Bronchial epithelial cell (primary cell): Measurements from ENCODE around the gene PLA2G2C. TPM values are rescaled to one million over a fixed set of nuclear protein-coding genes. Genes with fewer than 3 reads are reported as not detected.

Source experiments
- DNase-seq: peaks from one replicate; pipeline ENCODE4 v3.0.0-alpha.2; 2010; ENCODE audit warnings: low read depth
- FAIRE-seq: peaks from 2 replicates; lab custom pipeline; 2011; peaks lifted over from hg19 to GRCh38; lab: Jason Lieb, UNC
- H3K27me3 ChIP-seq: 2 replicates; pipeline ENCODE4 v1.5.1; 2011; ENCODE audit warnings: low read length; ENCODE audit not compliant: control insufficient read depth, insufficient read depth
- H3K36me3 ChIP-seq: 2 replicates; pipeline ENCODE4 v1.5.1; 2011; ENCODE audit warnings: low read length; ENCODE audit not compliant: control insufficient read depth, insufficient read depth
- H3K4me3 ChIP-seq: 2 replicates; pipeline ENCODE4 v1.5.1; 2011; ENCODE audit warnings: mild to moderate bottlenecking, low read depth, low read length, control low read depth
- total RNA-seq: library from RNA; depleted of rRNA; stranded (reverse); fragments of >200 nt; gene quantifications from 2 replicates; pipeline ENCODE4 v1.2.1, GENCODE V29; 2014
- TF ChIP-seq, protein P1 (sequence below): IDR thresholded peaks from 2 replicates; pipeline ENCODE4 v1.5.1; 2011; ENCODE audit warnings: mild to moderate bottlenecking, moderate library complexity, low read length, control low read depth, inconsistent platforms; ENCODE audit not compliant: insufficient read depth, severe bottlenecking

Gene PLA2G2C
- total RNA-seq, 1 donor from 2014 or later = not detected

DNA sequence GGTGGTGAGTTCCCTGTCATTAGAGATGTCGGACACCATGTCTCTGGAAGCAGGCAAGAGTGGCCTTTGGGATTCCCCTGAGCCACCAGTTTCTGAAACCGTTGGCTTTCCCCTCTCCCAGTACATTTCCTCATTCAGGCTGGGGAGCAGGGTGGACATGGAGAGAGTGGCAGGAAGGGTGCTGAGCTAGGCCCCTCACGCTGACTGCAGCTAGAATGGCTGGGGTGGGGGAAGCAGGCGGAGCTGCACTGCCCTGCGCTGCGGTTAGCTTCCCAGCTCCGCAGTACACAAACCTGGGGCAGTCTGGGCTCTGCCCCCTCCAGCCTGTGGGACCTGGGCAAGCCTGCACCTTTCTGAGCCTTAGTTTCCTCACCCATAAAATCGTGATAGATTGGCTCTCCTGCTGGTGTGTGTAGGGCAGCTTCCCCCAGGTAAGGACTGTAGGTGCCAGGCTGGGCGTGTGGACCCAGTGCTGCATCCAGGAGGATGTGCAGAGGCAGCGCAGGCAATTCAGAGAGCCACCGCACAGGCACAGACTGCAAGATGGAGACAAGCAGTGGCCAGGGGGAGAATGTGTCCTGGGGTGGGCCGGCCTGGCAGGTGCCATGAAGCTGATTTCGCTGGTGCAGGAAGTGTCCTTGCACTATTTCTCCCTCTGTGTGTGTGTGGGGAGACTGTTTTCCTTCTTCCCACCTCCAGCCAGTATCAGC lies 44.2 kb downstream of the PLA2G2C start:
- no peak for DNase-seq
- Histone ChIP-seq H3K4me3 (no peak overlapping the region), H3K27me3 (no peaks in the 10 kb centered on the region), H3K36me3 (no peaks in the 10 kb centered on the region)
- TF ChIP-seq, protein P1, sequence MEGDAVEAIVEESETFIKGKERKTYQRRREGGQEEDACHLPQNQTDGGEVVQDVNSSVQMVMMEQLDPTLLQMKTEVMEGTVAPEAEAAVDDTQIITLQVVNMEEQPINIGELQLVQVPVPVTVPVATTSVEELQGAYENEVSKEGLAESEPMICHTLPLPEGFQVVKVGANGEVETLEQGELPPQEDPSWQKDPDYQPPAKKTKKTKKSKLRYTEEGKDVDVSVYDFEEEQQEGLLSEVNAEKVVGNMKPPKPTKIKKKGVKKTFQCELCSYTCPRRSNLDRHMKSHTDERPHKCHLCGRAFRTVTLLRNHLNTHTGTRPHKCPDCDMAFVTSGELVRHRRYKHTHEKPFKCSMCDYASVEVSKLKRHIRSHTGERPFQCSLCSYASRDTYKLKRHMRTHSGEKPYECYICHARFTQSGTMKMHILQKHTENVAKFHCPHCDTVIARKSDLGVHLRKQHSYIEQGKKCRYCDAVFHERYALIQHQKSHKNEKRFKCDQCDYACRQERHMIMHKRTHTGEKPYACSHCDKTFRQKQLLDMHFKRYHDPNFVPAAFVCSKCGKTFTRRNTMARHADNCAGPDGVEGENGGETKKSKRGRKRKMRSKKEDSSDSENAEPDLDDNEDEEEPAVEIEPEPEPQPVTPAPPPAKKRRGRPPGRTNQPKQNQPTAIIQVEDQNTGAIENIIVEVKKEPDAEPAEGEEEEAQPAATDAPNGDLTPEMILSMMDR = no peak
- no peak for FAIRE-seq

DNA sequence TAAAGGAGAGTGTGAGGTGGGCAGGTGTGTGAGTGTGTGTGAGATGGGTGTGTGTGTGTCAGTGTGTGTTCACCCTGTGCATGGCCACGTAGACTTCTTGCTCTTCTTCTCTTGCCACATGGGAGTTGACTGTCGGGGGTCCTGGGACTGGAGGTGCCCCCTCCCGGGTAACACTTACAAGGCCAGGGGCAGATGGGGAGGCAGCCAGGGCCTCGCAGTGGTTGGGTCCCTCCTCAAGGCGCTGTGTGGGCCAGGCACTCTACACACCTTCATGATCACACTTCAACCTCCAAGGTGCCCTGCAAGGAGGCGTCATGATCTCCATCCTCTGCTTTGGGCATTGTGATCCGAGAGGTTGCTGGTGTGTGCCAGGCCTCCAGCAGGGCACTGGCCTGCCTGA lies 44.9 kb downstream of the PLA2G2C start:
- H3K27me3 ChIP-seq = no peaks in the 10 kb centered on the region
- TF ChIP-seq, protein P1 = no peak
- FAIRE-seq (peak; percentile 90), DNase-seq (no peak)
- H3K36me3 ChIP-seq = no peaks in the 10 kb centered on the region
- H3K4me3 ChIP-seq = no peak overlapping the region

DNA sequence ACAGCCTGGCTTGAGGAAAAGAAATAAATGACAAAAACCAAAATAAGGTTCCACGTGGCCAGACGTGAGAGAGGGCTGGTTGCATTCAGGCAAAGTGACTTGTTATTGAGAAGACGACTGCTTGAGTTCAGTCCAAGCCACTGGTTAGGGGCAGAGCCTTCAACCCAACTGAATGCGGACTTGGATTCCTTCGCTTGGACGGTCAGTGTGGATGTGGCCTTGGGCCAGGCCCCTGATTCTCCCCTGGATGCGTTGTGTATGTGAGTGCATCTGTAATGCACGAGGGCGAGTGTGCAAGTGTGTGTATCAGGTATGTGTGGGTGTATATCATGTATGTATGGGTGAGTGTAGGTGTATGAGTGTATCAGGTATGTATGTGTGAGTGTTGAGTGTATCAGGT lies 45.3 kb downstream of the PLA2G2C start:
- no peaks in the 10 kb centered on the region for H3K27me3 ChIP-seq
- TF ChIP-seq, protein P1 = no peak
- no peak overlapping the region for H3K4me3 ChIP-seq
- H3K36me3 ChIP-seq = no peaks in the 10 kb centered on the region
- no peak for FAIRE-seq
- DNase-seq = no peak

DNA sequence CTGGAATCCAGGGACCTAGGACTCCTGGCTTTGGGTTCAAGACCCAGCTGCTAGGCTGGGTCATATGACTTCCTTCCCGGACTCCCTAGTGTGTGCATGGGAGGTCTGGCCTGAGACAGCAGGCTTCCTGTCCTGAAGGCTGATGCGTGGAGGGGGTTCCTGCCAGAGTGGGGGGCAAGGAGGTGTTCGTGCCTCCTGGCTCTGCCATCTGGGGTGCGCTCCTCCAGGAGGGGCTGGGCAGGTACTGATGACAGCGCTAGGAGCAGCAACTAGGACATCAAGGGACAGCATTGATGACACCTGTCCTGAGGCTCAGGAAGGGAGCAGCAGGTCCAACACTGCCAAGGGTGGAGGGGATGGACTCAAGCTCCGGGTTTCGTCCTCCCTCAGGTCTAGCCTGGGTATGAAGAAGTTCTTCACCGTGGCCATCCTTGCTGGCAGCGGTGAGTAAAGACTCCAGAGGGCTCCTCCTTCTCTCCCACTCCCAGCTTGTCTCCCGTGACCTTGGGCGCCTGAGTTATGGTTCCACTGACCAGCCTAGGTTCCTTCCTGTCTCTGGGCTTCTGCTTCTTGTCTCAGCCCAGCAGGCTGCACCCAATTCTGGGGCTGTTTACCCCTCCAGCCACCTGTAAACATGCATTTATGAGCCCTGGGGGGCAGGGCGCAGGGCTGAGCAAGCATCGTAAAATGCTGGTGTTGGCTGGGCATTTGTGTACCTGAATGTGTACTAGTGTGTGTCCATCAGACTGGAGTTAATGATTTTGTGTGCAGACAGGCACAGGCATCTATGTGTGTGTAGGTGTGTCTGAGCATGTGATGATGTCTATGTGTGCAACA lies 46.3 kb downstream of the PLA2G2C start:
- Histone ChIP-seq H3K27me3 (no peaks in the 10 kb centered on the region), H3K36me3 (no peaks in the 10 kb centered on the region), H3K4me3 (no peak overlapping the region)
- DNase-seq = no peak
- FAIRE-seq = peak; percentile 66
- TF ChIP-seq, protein P1 = no peak

DNA sequence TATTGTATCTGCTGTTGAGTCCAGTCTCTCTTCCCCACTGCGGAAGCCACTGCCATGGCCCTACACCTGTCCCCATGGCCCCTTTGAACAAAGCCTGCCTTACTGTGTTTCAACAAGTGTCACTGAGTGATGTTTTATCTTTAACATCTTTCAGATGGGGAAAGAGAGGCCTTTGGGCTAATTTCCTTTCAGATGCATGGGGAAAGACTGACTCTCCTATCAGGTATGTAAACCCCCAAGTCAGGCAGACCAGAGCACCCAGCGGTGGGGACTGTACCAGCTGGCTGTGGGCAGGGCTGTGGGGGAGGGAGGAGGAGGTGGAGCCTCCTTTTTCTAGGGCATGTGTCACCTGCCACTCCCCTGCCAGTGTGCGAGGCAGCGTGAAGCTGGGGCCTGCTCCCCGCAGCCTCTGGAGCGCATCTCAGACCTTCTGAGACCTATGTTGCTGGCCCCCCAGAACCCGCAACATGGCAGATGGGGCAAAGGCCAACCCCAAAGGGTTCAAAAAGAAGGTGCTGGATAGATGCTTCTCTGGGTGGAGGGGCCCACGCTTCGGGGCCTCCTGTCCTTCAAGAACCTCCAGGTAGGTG lies 47.3 kb downstream of the PLA2G2C start, which contains the start of gene PLA2G2F:
Gene PLA2G2F, plus strand, starts transcription at position 363 of the 590 bp plus-strand sequence. Its CDS starts 105 bp downstream, at position 468.
- H3K36me3 ChIP-seq = no peaks in the 10 kb centered on the region
- DNase-seq = no peak
- TF ChIP-seq, protein P1 = no peak

More for the DNA sequence above, 47.3 kb downstream of the PLA2G2C start, which contains the start of gene PLA2G2F:
- FAIRE-seq = no peak
- H3K27me3 ChIP-seq = no peaks in the 10 kb centered on the region
- H3K4me3 ChIP-seq = no peak within 1 kb of the TSS
